Activated CD8-positive, alpha-beta memory T cell treated with anti-CD3 and anti-CD28 coated beads, Interleukin-2, amount 10 ng/mL, durations not matched to agents 7 days and 5 days (primary cell): ENCODE results near the gene SLC9A9. TPM values are rescaled to one million over a fixed set of nuclear protein-coding genes. Genes with fewer than 3 reads are reported as not detected.

Experiments
- ATAC-seq: fragments of 150-1000 bp; cut with Tn5 transposase; one replicate; pipeline ENCODE4 v1.10.0; 2021; ENCODE audit warnings: moderate library complexity
- CTCF ChIA-PET: fragments of 350-600 bp; sonication (Branson Sonifier 250); formaldehyde crosslinking; loops from one replicate; lab custom pipeline; 2021; ENCODE audit warnings: antibody characterized with exemption; lab: Charles Lee
- DNase-seq: peaks from one replicate; pipeline ENCODE4 v3.0.0-alpha.2; 2020
- H3K27ac Mint-ChIP-seq: one replicate; pipeline ENCODE4 v1.8.0; 2021; ENCODE audit warnings: mild to moderate bottlenecking, mixed read lengths
- H3K27me3 Mint-ChIP-seq: one replicate; pipeline ENCODE4 v1.8.0; 2021; ENCODE audit warnings: mixed read lengths
- H3K36me3 Mint-ChIP-seq: one replicate; pipeline ENCODE4 v1.8.0; 2021; ENCODE audit warnings: mild to moderate bottlenecking, mixed read lengths
- H3K4me1 Mint-ChIP-seq: one replicate; pipeline ENCODE4 v1.8.0; 2021; ENCODE audit warnings: mixed read lengths
- H3K4me3 Mint-ChIP-seq: one replicate; pipeline ENCODE4 v1.8.0; 2021; ENCODE audit warnings: mild to moderate bottlenecking, moderate library complexity, mixed read lengths
- H3K9me3 Mint-ChIP-seq: one replicate; pipeline ENCODE4 v1.8.0; 2022; ENCODE audit warnings: low read depth, mixed read lengths
- total RNA-seq, 2 experiments: library from RNA; stranded (reverse); gene quantifications; one replicate each; pipeline ENCODE4 v1.2.3, GENCODE V29; 2021

The SLC9A9 gene
- total RNA-seq, 2 experiments from 2014 or later: 6.8 to 10.8 TPM

DNA sequence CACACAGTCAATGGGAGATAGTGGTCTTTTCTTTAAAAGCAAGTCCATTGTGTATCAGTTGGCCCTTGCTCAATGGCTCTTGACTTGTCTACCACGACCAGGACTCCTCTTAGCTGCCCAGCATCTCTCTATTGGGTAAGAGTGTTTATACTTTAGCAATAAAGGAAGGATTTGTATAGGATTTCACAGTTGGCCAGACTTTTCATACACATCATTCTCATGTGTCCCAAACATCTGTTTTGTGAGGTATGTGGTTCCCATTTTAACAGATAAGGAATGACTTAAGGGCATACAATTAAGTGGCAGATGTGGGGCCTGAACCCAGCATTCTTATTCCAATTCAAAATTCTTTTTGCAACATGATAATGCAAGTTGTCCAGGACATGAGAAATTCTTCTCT, 537.2 kb downstream of the SLC9A9 start:
- CTCF ChIA-PET: no interaction called here
- no peaks in the 10 kb centered on the region for H3K9me3 Mint-ChIP-seq
- H3K4me1 Mint-ChIP-seq: peaks cover 3% of the 10 kb centered on the region
- no peaks in the 10 kb centered on the region for H3K36me3 Mint-ChIP-seq
- DNase-seq (no peak), ATAC-seq (no peak)
- no peaks in the 10 kb centered on the region for H3K27me3 Mint-ChIP-seq
- H3K4me3 Mint-ChIP-seq: no peak overlapping the region
- no peak overlapping the region for H3K27ac Mint-ChIP-seq

DNA sequence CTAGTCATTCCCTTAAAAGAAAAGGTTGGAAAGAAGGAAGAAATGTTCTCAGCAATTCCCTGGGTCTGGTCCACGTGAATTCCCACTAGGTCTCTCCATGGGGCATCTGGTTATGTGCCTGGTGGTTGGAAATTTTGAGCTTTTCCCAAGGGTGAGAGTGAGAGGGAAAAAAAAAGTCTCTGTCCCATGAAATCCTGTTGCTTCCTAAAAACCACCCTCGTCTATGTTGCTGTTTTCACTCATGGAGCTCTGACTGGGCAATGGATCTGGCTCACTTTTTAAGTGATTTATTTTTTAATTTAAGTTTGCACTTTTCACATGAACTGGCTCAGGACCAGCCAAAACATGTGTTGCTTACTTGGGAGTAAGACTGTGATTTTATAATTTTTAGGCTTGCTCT, 538.6 kb downstream of the SLC9A9 start:
- H3K27ac Mint-ChIP-seq: no peak overlapping the region
- no peak for ATAC-seq
- no peaks in the 10 kb centered on the region for H3K27me3 Mint-ChIP-seq
- H3K9me3 Mint-ChIP-seq: no peaks in the 10 kb centered on the region
- H3K4me1 Mint-ChIP-seq: peaks cover 3% of the 10 kb centered on the region
- H3K36me3 Mint-ChIP-seq: no peaks in the 10 kb centered on the region
- no peak overlapping the region for H3K4me3 Mint-ChIP-seq
- DNase-seq: no peak
- CTCF ChIA-PET: no interaction called here

DNA sequence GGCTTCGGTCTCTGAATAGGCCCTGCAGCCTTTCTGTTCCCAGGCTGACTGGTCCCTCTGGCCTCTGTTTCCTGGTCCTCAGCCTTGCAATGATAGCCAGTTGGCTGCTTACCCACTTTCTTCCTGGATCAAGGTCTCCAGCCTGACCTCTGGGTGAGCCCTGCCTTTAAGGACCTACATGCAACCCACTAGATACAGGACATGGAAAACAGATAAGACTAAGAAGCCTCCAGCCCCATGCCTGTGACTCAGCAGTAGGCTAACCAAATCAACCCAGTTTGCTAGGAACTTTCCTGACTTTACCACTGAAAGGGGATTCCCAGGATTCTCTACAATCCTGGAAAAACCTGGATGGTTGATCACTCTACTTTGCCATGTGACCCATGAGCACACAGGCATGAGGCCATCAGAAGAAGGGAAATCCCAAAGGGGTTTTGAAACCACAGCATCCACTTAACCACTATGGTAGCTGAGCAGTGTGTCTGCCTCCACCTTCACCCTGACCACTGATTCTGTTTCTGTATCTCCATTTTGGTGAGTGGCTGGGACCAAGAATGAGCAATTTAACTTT, 540.6 kb downstream of the SLC9A9 start:
- Mint-ChIP-seq H3K27me3 (no peaks in the 10 kb centered on the region), H3K9me3 (no peaks in the 10 kb centered on the region), H3K27ac (no peak overlapping the region), H3K4me3 (no peak overlapping the region), H3K36me3 (no peaks in the 10 kb centered on the region), H3K4me1 (peaks cover 3% of the 10 kb centered on the region)
- ATAC-seq (peak; percentile 49), DNase-seq (no peak)
- CTCF ChIA-PET: interaction anchor here (1.2 kb wide), 1 partner anchor 187 kb away, joined by 4 read pairs; no protein-coding TSS in a partner anchor

DNA sequence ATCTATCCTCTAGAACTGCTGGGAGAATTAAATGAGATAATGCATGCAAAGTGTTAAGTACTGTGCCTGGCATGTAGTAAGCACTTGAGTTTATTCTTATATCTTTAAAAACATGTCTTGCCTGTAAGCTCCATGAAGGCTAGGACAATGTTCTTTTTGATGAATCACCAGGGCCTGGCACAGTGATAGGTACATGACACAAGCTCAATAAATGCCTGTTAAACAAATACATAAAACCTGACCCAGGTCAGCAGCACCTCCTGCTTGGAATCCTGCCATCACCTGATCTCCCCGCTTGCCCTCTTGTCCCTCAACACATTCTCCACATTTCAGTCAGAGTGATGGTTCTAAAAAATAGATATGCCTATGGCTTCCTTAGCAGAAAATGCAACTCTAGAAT, 541.9 kb downstream of the SLC9A9 start:
- no peak overlapping the region for H3K4me3 Mint-ChIP-seq
- no peak for ATAC-seq
- no peak for DNase-seq
- no peak overlapping the region for H3K27ac Mint-ChIP-seq
- no peaks in the 10 kb centered on the region for H3K27me3 Mint-ChIP-seq
- H3K4me1 Mint-ChIP-seq: peaks cover 3% of the 10 kb centered on the region
- H3K9me3 Mint-ChIP-seq: no peaks in the 10 kb centered on the region
- no peaks in the 10 kb centered on the region for H3K36me3 Mint-ChIP-seq
- CTCF ChIA-PET: no interaction called here

DNA sequence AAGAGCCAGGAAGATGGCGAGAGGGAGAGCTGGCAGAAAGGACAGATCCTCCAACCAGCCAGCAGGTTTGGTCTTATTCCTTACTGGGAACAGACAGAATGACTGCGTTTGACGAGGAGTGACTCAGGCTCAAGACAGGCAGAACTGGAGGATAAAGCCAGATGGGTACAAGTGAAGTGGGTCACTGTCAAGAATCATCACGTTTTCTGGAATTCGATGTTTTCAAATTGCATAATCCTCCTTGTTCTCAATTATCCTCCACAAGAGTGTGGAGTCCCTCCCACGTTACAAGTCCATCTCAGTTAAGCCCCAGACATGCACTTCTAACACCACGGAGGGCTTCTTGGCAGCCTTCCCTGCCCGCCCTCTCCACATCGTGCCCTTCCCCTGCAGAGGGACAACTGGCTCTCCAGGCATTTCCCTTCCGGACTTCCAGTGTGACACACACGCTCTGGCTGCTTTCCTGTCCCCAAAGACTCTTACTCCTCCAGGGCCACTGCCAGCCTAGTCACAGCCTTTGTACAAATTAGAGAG, 545.6 kb downstream of the SLC9A9 start:
- Mint-ChIP-seq H3K27ac (no peak overlapping the region), H3K4me3 (no peak overlapping the region), H3K36me3 (peaks cover 1% of the 10 kb centered on the region), H3K4me1 (peaks cover 6% of the 10 kb centered on the region), H3K9me3 (no peaks in the 10 kb centered on the region), H3K27me3 (no peaks in the 10 kb centered on the region)
- ATAC-seq (no peak), DNase-seq (no peak)
- CTCF ChIA-PET: no interaction called here

DNA sequence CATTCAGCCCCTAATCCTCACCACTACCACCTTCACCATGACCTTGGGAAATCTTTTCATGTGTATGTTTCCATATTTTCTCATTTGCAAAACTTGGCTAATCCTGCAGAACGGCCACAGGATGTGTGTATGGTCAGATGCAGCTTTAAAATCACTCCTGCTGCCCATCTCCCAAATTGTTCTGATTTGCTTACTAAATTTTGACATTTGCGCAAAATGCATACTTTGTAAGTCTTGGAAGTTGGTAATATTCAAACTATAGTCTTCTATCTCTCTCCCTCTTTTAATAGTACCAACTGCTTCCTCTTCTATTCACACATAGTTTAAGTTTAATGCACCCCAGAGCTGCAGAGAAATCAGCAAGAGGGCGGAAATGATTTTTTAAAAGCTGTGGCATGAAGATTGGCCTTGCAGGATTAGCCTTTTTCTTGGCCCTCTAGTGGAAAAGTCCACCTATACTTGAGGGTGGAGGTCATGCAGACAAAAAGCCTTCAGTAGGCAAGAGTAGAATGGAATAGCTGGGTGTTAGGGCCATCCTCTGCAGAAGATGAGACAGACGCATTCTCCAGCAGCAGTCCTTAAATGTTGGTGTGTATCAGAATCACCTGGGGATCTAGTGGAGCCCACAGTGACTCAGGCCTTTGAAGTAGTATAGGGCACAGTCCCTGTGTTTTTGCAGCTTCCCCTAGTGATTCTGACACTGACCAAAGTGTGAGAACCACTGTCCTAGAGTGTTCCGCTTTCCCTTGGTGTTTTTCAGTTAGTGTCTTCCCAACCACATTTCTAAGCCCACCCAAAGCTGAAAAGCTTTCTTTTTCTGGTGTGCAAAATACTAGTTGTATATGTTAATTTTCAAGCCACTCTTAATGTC, 547.0 kb downstream of the SLC9A9 start:
- H3K9me3 Mint-ChIP-seq: no peaks in the 10 kb centered on the region
- H3K4me1 Mint-ChIP-seq: peaks cover 6% of the 10 kb centered on the region
- peaks cover 1% of the 10 kb centered on the region for H3K36me3 Mint-ChIP-seq
- H3K4me3 Mint-ChIP-seq: no peak overlapping the region
- ATAC-seq (no peak), DNase-seq (no peak)
- no peak overlapping the region for H3K27ac Mint-ChIP-seq
- no peaks in the 10 kb centered on the region for H3K27me3 Mint-ChIP-seq
- CTCF ChIA-PET: no interaction called here

DNA sequence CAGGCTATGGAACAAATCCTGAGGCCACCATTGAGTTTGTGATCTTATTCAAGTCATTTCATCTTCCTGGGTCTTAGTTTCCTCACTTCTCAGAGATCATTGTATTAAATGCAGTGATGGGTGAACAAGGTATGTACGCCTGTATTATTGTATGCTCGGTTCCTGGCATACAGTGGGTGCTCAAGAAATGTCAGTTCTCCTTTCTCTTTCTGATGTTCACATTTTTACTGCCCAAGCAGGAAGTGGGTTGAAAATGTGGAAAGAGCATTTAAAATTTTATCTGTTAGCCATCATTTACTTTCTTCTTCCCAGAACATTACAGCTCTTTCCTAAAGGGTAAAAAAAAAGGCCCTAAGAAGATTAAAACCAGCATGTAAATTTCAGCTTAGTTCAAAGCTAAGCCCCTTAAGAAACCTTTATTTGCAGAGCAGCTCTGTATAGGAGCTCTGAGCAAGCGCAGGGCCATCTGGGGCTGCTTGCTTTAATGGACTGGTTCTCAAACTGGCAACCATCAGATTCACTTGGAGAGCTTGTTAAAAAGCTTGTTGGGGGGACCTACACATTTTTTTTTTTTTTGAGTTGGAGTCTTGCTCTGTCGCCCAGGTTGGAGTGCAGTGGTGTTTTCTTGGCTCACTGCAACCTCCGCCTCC, 549.3 kb downstream of the SLC9A9 start:
- peaks cover 1% of the 10 kb centered on the region for H3K36me3 Mint-ChIP-seq
- DNase-seq (no peak), ATAC-seq (no peak)
- H3K4me3 Mint-ChIP-seq: no peak overlapping the region
- no peaks in the 10 kb centered on the region for H3K27me3 Mint-ChIP-seq
- H3K9me3 Mint-ChIP-seq: no peaks in the 10 kb centered on the region
- no peak overlapping the region for H3K27ac Mint-ChIP-seq
- peaks cover 23% of the 10 kb centered on the region for H3K4me1 Mint-ChIP-seq
- CTCF ChIA-PET: no interaction called here

DNA sequence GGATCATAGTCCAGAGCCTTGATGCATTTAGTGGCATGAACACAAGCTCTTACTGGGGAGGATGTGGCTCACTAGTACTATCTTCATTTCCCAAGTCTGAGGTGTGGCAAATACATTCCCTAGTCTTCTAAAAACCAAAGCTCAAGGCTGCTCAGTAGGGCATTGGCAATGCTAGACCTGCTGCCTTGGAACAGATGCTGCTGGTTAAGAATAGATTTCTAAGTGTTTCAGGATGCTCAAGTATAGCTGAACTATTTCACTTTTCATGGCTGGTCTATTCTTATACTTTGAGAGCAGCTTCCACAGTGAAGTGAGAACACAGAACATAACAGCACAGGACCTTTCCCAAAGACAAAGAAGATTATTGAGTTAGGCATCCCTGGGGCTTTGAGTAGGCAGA, 549.9 kb downstream of the SLC9A9 start:
- ATAC-seq (no peak), DNase-seq (no peak)
- H3K36me3 Mint-ChIP-seq: peaks cover 1% of the 10 kb centered on the region
- no peak overlapping the region for H3K27ac Mint-ChIP-seq
- no peak overlapping the region for H3K4me3 Mint-ChIP-seq
- CTCF ChIA-PET: no interaction called here
- peaks cover 23% of the 10 kb centered on the region for H3K4me1 Mint-ChIP-seq
- no peaks in the 10 kb centered on the region for H3K9me3 Mint-ChIP-seq
- no peaks in the 10 kb centered on the region for H3K27me3 Mint-ChIP-seq

DNA sequence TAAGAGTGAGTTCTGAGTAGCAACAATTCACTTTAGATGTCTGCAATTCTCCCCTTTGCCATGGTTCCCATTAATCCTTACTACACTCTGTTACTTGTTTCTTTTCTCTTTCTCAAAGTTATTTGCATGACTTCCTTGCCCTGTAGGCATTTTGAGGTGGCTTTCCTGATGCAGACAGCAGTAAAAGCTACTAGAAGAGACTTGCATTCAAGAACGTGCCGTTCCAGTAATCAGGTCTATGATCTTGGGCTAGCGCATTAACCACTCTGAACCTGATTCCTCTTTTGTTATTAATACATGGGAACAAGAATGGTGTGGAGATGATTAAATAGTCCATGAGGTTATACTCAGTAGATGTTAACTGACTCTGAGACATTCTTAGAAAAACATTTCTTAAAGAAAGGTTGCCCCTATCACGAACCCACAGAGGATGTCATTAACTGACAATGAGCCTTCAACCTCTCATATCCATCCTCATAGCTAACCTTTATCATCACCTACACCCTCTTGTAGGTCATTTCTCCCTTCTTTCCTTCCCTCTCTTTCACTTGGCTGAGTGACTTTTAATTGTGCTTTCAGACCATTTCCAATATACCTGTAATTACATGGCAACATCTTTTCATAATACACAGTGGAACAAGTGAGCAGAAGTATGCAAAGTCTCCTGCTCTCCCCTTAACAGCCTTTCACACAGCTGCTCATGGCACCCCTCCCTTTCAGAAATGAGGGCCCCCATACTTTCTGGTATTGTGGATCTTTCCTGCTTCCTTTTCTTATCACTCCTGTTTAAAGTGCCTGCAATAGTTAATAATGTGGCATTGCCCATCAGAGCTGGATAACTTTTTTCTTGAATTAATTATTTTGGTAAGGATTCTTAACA, 552.8 kb downstream of the SLC9A9 start:
- peak overlapping the region; percentile 41 for H3K27ac Mint-ChIP-seq
- CTCF ChIA-PET: no interaction called here

DNA sequence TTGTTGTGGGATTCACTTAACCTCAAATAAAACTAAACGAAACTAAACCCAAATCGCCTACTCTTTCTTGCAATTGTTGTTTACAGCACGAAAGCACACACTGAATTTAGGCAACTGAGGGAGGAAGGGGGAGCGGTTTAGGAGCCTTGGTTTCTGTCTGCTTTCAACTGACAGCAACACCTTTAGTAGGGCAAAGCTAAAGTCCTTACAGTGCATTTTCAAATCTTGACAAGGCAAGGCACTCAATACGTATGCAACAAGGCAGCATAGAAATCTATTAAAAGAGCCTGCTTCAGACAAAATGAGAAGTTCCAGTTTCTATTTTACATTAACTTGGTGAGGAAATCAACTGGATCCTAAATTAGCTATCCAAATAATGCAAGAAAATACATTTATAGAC, 554.1 kb downstream of the SLC9A9 start:
- DNase-seq: no peak
- Mint-ChIP-seq H3K4me1 (peaks cover 23% of the 10 kb centered on the region), H3K9me3 (no peaks in the 10 kb centered on the region), H3K36me3 (peaks cover 1% of the 10 kb centered on the region), H3K27ac (no peak overlapping the region), H3K27me3 (no peaks in the 10 kb centered on the region), H3K4me3 (no peak overlapping the region)
- no peak for ATAC-seq
- CTCF ChIA-PET: no interaction called here

More for the DNA sequence above, 552.8 kb downstream of the SLC9A9 start:
- Mint-ChIP-seq H3K9me3 (no peaks in the 10 kb centered on the region), H3K4me1 (peaks cover 23% of the 10 kb centered on the region), H3K27me3 (no peaks in the 10 kb centered on the region), H3K36me3 (peaks cover 1% of the 10 kb centered on the region), H3K4me3 (no peak overlapping the region)
- ATAC-seq: no peak
- DNase-seq: no peak

DNA sequence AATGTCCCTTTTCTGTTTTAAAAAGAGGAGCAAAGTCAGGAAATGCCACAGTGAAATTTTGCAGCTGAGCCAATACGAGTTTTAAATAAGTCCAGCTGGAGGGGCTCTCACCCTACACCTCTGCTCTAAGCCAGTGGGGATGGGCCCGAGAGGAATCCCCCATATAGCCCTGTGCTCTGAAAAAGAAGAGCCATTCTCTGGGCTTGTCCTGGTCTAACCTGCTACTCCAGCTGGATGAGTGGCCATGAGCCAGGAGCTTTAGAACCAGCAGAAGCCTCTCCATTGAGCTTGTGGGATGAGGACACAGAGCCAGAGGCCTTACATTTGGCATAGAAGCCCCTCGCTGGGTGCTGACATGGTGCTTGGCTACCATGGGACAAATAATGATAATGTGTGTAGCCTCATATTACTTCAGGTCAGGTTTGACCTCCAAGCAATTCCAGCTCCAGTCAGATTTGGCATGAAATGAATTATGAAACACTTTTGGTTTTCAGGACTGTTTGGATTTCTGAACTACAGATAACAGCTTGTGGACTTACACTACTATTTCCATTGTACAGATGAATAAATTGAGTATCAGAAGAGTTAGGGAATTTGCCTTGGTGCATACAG, 556.3 kb downstream of the SLC9A9 start:
- CTCF ChIA-PET: no interaction called here
- DNase-seq: no peak
- H3K9me3 Mint-ChIP-seq: no peaks in the 10 kb centered on the region
- no peaks in the 10 kb centered on the region for H3K27me3 Mint-ChIP-seq
- no peak for ATAC-seq
- H3K36me3 Mint-ChIP-seq: no peaks in the 10 kb centered on the region
- no peak overlapping the region for H3K27ac Mint-ChIP-seq
- no peak overlapping the region for H3K4me3 Mint-ChIP-seq
- peaks cover 17% of the 10 kb centered on the region for H3K4me1 Mint-ChIP-seq

DNA sequence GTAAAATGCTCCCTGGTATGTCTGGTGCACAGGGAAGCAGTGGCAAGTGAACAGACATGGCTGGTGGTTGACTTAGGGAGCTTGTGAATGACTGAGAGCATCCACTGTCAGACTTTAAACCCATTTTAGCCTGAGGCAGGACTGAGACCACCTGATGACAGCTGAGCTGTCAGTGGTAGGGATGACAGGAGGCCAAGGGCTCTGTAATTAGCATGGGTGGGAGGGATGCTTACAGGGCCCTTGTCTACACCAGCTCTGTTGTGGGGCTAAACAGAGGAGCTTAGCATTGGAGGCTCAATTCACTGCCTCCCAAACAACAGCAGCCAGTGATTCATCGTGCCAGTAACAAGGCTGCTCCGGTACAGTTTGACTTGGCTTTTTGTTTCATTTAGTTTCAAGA, 559.3 kb downstream of the SLC9A9 start:
- H3K36me3 Mint-ChIP-seq: no peaks in the 10 kb centered on the region
- H3K9me3 Mint-ChIP-seq: no peaks in the 10 kb centered on the region
- no peaks in the 10 kb centered on the region for H3K27me3 Mint-ChIP-seq
- H3K4me1 Mint-ChIP-seq: no peaks in the 10 kb centered on the region
- no peak for ATAC-seq
- H3K27ac Mint-ChIP-seq: no peak overlapping the region
- CTCF ChIA-PET: no interaction called here
- H3K4me3 Mint-ChIP-seq: no peak overlapping the region
- DNase-seq: no peak

DNA sequence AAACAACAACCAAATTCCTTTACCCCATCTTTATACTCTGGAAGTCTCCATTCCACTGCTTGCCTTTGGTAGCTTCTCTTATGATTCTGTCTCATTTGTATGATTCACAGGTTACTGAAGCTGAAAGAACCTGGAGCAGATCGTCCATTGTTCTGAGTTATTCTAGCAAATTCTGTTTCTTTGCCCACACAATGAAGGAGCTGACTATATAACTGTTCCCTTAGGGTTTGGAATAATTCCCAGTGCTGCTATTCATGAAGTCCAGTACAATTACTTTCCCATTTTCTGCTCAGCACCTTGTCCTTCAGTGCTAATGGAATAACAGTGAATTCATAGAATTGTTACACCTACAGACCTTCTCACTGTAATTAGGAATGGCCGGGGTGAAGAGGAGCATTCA, 560.9 kb downstream of the SLC9A9 start:
- H3K4me3 Mint-ChIP-seq: no peak overlapping the region
- CTCF ChIA-PET: no interaction called here
- no peaks in the 10 kb centered on the region for H3K27me3 Mint-ChIP-seq
- H3K27ac Mint-ChIP-seq: no peak overlapping the region
- DNase-seq (no peak), ATAC-seq (no peak)
- no peaks in the 10 kb centered on the region for H3K36me3 Mint-ChIP-seq
- H3K9me3 Mint-ChIP-seq: no peaks in the 10 kb centered on the region
- no peaks in the 10 kb centered on the region for H3K4me1 Mint-ChIP-seq
